Subcutaneous adipose tissue (tissue), 4 donors: ENCODE measurements around the gene THSD4. TPM values are rescaled to one million over a fixed set of nuclear protein-coding genes. Genes with fewer than 3 reads are reported as not detected.

Source experiments
- CTCF ChIP-seq: fragments of 450-650 bp; IDR thresholded peaks from one replicate; pipeline ENCODE4 v1.5.1; 2016; ENCODE audit warnings: low read depth, mild to moderate bottlenecking, control low read depth, antibody characterized with exemption, moderate library complexity
- total RNA-seq, 4 donors: library from RNA; depleted of rRNA; stranded (reverse); fragments of >200 nt; gene quantifications; one replicate each; pipeline ENCODE4 v1.1.0, GENCODE V29; 2016

Gene THSD4
- total RNA-seq, 4 donors from 2014 or later, result 0.17 to 0.94 (median 0.63) TPM

GRCh38 chr15:71685420-71685993 is 570.2 kb downstream of the THSD4 start:
- TF ChIP-seq CTCF, result no peak

- no peak for TF ChIP-seq CTCF
These were observed 571.2 kb downstream of the THSD4 start for GRCh38 chr15:71686221-71687050.

- no peak for TF ChIP-seq CTCF
These were observed 572.7 kb downstream of the THSD4 start for GRCh38 chr15:71687902-71688508.

- TF ChIP-seq CTCF, result no peak
These were observed 573.3 kb downstream of the THSD4 start for GRCh38 chr15:71688509-71689094.

GRCh38 chr15:71691081-71691457 is 575.8 kb downstream of the THSD4 start:
- TF ChIP-seq CTCF, result no peak

- no peak for TF ChIP-seq CTCF
These were observed 576.5 kb downstream of the THSD4 start for GRCh38 chr15:71691458-71692417.
